Subcutaneous adipose tissue (tissue), 4 donors: ENCODE results near the gene WDR6. TPM values are rescaled to one million over a fixed set of nuclear protein-coding genes. Genes with fewer than 3 reads are reported as not detected.

Experiments
- total RNA-seq, 4 donors: library from RNA; depleted of rRNA; stranded (reverse); fragments of >200 nt; gene quantifications; one replicate each; pipeline ENCODE4 v1.1.0, GENCODE V29; 2016
- TF ChIP-seq, protein P1 (sequence below): fragments of 450-650 bp; IDR thresholded peaks from one replicate; pipeline ENCODE4 v1.5.1; 2016; ENCODE audit warnings: low read depth, mild to moderate bottlenecking, control low read depth, antibody characterized with exemption, moderate library complexity

Gene WDR6
- total RNA-seq, 4 donors from 2014 or later: 23.8 to 60.2 (median 56.0) TPM

- TF ChIP-seq, protein P1, sequence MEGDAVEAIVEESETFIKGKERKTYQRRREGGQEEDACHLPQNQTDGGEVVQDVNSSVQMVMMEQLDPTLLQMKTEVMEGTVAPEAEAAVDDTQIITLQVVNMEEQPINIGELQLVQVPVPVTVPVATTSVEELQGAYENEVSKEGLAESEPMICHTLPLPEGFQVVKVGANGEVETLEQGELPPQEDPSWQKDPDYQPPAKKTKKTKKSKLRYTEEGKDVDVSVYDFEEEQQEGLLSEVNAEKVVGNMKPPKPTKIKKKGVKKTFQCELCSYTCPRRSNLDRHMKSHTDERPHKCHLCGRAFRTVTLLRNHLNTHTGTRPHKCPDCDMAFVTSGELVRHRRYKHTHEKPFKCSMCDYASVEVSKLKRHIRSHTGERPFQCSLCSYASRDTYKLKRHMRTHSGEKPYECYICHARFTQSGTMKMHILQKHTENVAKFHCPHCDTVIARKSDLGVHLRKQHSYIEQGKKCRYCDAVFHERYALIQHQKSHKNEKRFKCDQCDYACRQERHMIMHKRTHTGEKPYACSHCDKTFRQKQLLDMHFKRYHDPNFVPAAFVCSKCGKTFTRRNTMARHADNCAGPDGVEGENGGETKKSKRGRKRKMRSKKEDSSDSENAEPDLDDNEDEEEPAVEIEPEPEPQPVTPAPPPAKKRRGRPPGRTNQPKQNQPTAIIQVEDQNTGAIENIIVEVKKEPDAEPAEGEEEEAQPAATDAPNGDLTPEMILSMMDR: no peak
Observed at GRCh38 chr3:49012441-49013017, 5.3 kb downstream of the WDR6 start.

DNA sequence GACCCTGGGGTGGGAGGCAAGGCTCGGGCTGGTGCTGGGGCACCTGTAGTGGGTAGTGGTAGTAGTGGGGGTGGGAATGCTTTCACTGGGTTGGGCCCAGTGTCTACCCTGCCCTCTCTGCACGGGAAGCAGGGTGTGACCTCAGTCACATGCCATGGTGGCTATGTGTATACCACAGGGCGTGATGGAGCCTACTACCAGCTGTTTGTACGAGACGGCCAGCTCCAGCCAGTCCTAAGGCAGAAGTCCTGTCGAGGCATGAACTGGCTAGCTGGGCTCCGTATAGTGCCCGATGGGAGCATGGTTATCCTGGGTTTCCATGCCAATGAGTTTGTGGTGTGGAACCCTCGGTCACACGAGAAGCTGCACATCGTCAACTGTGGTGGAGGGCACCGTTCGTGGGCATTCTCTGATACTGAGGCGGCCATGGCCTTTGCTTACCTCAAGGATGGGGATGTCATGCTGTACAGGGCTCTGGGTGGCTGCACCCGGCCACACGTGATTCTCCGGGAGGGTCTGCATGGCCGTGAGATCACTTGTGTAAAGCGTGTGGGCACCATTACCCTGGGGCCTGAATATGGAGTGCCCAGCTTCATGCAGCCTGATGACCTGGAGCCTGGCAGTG lies 6.0 kb downstream of the WDR6 start:
- TF ChIP-seq, protein P1: no peak

DNA sequence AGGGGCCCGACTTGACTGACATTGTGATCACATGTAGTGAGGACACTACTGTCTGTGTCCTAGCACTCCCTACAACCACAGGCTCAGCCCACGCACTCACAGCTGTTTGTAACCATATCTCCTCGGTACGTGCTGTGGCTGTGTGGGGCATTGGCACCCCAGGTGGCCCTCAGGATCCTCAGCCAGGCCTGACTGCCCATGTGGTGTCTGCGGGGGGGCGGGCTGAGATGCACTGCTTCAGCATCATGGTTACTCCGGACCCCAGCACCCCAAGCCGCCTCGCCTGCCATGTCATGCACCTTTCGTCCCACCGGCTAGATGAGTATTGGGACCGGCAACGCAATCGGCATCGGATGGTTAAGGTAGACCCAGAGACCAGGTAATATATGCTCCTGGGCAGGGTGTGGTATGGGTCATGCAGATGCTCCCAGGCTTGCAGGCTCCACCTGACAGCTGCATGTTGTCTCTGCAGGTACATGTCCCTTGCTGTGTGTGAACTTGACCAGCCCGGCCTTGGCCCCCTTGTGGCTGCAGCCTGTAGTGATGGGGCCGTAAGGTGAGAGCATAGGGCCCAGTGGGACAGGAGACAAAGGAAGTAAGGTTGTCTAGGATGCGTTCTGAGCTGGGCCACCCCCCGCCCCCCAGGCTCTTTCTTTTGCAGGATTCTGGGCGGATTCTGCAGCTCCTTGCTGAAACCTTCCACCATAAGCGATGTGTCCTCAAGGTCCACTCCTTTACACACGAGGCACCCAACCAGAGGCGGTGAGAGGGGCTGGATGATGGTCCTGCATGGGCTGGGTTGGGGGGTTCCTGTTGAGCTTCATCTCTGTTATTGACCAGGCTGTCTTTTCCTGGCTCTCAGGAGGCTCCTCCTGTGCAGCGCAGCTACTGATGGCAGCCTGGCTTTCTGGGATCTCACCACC lies 6.8 kb downstream of the WDR6 start:
- TF ChIP-seq, protein P1: no peak

- TF ChIP-seq, protein P1: no peak
Observed at GRCh38 chr3:49015072-49015471, 7.9 kb downstream of the WDR6 start.

- TF ChIP-seq, protein P1: no peak
Observed at GRCh38 chr3:49015765-49016164, 8.6 kb downstream of the WDR6 start.

GRCh38 chr3:49016414-49017228 lies 9.4 kb downstream of the WDR6 start:
- TF ChIP-seq, protein P1: no peak
